Muscle layer of colon (tissue), 2 donors: ENCODE data around the gene SELPLG.

ENCODE experiments used
- H3K27ac ChIP-seq: one replicate; pipeline ENCODE4 v1.7.0; 2013; ENCODE audit warnings: low read depth, mild to moderate bottlenecking, low read length, moderate library complexity
- H3K27me3 ChIP-seq, 2 donors: one replicate each; pipeline ENCODE4 v1.7.0; 2013; ENCODE audit warnings: low read length in 2 of 2, mild to moderate bottlenecking in 2 of 2; ENCODE audit not compliant: insufficient read depth in 2 of 2, control insufficient read depth in 1 of 2
- H3K36me3 ChIP-seq: one replicate; pipeline ENCODE4 v1.7.0; 2013; ENCODE audit warnings: mild to moderate bottlenecking, low read length; ENCODE audit not compliant: insufficient read depth
- H3K4me1 ChIP-seq: one replicate; pipeline ENCODE4 v1.7.0; 2013; ENCODE audit warnings: mild to moderate bottlenecking, low read length; ENCODE audit not compliant: insufficient read depth
- H3K4me3 ChIP-seq, 2 donors: one replicate each; pipeline ENCODE4 v1.7.0; 2013; ENCODE audit warnings: low read length in 2 of 2, low read depth in 1 of 2, mild to moderate bottlenecking in 1 of 2, moderate library complexity in 1 of 2
- H3K9ac ChIP-seq: one replicate; pipeline ENCODE4 v1.7.0; 2013; ENCODE audit warnings: low read length
- H3K9me3 ChIP-seq: one replicate; pipeline ENCODE4 v1.7.0; 2013; ENCODE audit warnings: mild to moderate bottlenecking, low read length
- donor health status: abdominal sarcoma.
- donor health status: Adenocarcinoma of cecum.

The SELPLG gene

DNA sequence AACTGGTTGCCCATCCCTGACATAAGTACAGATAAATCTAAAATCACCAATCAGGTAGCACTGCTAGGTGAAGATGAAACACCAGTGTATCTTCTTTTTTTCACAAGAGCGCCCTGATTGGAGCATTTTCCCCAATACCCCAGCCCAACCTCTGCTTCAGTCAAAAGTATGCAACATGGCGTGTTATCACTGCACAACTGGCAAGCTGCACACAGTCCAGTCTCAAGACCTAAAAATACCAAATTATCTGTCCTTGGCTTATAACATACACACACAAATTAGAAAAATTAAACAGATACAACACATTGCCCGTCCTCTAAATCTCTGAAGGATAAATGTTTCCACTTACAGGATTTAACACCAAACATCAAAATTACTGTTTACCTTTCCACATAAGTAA, 20.2 kb upstream of the SELPLG start:
- Histone ChIP-seq H3K27me3 (no peaks in the 10 kb centered on the region), H3K9me3 (no peaks in the 10 kb centered on the region), H3K36me3 (peaks cover 57% of the 10 kb centered on the region), H3K27ac (no peak overlapping the region), H3K4me1 (peaks cover 16% of the 10 kb centered on the region), H3K4me3 (no peak overlapping the region), H3K9ac (no peak overlapping the region)

GRCh38 chr12:108653082-108653516, 19.4 kb upstream of the SELPLG start:
- peaks cover 9% of the 10 kb centered on the region for H3K4me1 ChIP-seq
- H3K9ac ChIP-seq = no peak overlapping the region
- H3K36me3 ChIP-seq = peaks cover 58% of the 10 kb centered on the region

GRCh38 chr12:108650083-108650482, 16.4 kb upstream of the SELPLG start:
- Histone ChIP-seq H3K9ac (no peak overlapping the region), H3K27ac (no peak overlapping the region), H3K27me3 (no peaks in the 10 kb centered on the region), H3K4me1 (peaks cover 9% of the 10 kb centered on the region), H3K4me3 (no peak overlapping the region), H3K9me3 (no peaks in the 10 kb centered on the region), H3K36me3 (peaks cover 74% of the 10 kb centered on the region)

More at GRCh38 chr12:108653082-108653516, 19.4 kb upstream of the SELPLG start:
- Histone ChIP-seq H3K9me3 (no peaks in the 10 kb centered on the region), H3K27me3 (no peaks in the 10 kb centered on the region), H3K4me3 (no peak overlapping the region), H3K27ac (no peak overlapping the region)

DNA sequence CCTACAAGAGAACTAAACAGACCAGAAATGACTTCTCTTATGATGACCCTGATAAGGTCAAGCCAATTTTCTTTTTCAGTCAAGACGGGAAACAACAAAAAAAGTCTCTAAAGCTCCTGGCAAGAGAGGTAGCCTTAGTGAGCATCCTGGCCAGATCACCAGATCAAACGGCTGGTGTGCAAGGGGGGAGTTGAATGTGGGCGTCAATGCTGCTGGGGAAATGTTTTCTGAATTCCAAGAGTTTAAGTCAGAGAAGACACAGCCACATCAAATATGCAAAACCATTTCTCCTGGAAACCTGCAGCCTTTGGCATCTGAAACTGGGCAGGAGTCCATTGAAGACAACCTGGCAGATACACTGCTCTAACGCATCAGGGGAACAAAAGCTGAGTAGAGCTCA, 16.0 kb upstream of the SELPLG start:
- Histone ChIP-seq H3K4me3 (no peak overlapping the region), H3K9ac (no peak overlapping the region), H3K9me3 (no peaks in the 10 kb centered on the region), H3K4me1 (peaks cover 9% of the 10 kb centered on the region), H3K36me3 (peaks cover 78% of the 10 kb centered on the region), H3K27ac (peak overlapping the region; percentile 0), H3K27me3 (no peaks in the 10 kb centered on the region)

- Histone ChIP-seq H3K36me3 (peaks cover 83% of the 10 kb centered on the region), H3K27me3 (no peaks in the 10 kb centered on the region), H3K4me1 (peaks cover 13% of the 10 kb centered on the region), H3K9me3 (no peaks in the 10 kb centered on the region), H3K27ac (peak overlapping the region; percentile 0), H3K4me3 (no peak overlapping the region), H3K9ac (no peak overlapping the region)
These were observed 15.4 kb upstream of the SELPLG start for GRCh38 chr12:108649126-108649525.

DNA sequence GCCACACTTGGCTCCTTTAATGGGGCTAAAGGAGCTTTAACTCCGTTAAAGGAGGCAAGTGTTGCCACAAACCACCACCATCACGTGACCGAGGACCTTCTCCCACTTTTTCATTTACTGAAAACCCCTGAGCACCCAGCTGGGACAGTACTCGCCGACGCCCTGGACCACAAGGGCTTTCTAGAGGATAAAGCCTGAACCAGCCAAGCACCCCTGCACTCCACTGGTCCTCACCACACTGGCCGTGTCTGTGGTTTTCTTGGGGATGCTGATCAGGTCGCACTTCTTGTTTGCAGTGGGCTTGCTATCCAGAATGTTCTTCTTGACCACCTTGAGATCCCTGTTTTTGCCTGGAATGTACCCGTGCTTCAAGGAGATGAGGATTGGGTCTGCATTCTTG, 14.7 kb upstream of the SELPLG start:
- peaks cover 19% of the 10 kb centered on the region for H3K4me1 ChIP-seq
- H3K36me3 ChIP-seq = peaks cover 75% of the 10 kb centered on the region
- no peak overlapping the region for H3K4me3 ChIP-seq
- H3K9ac ChIP-seq = no peak overlapping the region
- H3K27ac ChIP-seq = no peak overlapping the region
- no peaks in the 10 kb centered on the region for H3K9me3 ChIP-seq
- no peaks in the 10 kb centered on the region for H3K27me3 ChIP-seq

DNA sequence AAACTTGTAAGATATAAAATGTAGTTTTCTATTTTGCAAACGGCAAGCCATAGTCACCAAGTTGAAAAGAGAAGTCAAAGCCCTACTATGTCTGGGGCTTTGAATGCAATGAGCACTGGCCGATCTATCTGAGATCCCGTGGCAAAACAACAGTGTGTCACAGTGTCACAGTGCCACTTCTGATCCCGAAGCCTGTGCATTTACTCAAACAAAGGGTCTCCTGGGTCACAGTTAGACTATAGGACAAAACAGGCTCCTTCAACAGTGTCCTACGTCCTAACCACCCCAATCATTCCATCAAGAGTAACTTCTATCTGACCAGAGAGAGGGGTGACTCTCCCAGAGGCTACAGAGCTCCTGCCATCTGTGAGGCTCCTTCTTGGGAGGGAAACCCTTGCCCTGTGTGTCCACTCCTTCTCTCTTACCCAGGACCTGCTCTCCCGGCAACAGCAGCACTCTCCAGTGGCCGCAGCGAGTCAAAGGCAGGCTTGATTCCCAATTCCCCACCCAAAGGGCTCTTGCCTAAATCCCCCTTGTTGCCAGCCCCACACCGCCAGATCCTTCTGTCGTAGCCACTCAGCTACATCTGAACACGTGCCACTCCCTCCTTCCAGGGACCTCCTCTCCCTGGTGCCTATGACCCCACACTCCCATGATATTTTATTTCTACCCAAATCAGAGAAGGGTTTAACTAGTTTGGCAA, 14.0 kb upstream of the SELPLG start:
- H3K4me3 ChIP-seq = no peak overlapping the region
- no peak overlapping the region for H3K27ac ChIP-seq
- no peaks in the 10 kb centered on the region for H3K9me3 ChIP-seq
- H3K9ac ChIP-seq = no peak overlapping the region
- peaks cover 19% of the 10 kb centered on the region for H3K4me1 ChIP-seq
- peaks cover 71% of the 10 kb centered on the region for H3K36me3 ChIP-seq
- no peaks in the 10 kb centered on the region for H3K27me3 ChIP-seq

GRCh38 chr12:108646600-108647579, 13.2 kb upstream of the SELPLG start:
- Histone ChIP-seq H3K9ac (no peak overlapping the region), H3K9me3 (no peaks in the 10 kb centered on the region), H3K4me3 (no peak overlapping the region), H3K36me3 (peaks cover 63% of the 10 kb centered on the region), H3K4me1 (peaks cover 25% of the 10 kb centered on the region), H3K27me3 (no peaks in the 10 kb centered on the region), H3K27ac (no peak overlapping the region)

DNA sequence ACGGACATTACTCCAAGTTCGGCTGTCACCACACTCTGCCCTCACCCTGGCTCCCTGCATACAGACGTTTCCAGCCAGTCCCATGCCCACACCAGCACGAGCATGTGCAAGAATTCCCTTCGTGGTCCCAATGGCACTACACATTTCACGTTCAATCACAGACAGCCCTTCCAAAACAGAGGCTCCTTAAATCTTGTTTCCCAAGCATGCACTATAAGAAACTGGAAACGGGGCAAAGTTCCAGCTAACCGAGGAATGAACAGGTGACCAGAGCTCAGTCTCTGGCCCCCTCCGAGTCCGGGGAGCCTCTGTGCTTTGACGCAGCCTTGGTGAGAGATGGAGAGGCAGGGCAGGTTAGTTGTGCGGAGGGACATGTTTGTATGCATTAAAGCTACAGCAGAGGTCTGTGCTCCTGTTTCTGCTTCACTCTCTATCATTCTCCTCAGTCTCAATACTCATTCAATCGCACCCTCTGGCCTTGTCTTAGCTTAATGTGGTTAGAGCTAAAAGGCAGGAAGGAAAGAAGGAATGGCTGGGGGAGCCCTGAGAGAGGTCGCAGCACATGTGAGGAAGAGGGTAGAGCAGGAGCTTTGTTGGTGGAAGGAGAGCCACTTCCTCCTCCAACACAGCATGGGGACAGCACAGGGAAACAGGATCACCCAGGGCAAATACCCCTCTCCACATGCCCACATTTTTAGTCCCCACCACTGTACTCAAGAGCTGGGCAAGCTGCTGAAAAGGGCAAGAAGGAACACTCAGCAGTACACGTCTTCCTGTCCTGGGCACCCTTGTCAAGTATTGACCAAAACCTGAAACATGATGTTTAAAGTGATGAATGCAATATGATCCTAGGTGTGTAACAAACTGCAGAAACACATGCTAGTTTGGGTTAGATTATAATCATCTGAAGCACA, 12.2 kb upstream of the SELPLG start:
- H3K9me3 ChIP-seq = no peaks in the 10 kb centered on the region
- no peak overlapping the region for H3K9ac ChIP-seq
- H3K27ac ChIP-seq = no peak overlapping the region
- H3K4me3 ChIP-seq = no peak overlapping the region
- H3K36me3 ChIP-seq = peaks cover 56% of the 10 kb centered on the region
- no peaks in the 10 kb centered on the region for H3K27me3 ChIP-seq
- H3K4me1 ChIP-seq = peaks cover 34% of the 10 kb centered on the region

DNA sequence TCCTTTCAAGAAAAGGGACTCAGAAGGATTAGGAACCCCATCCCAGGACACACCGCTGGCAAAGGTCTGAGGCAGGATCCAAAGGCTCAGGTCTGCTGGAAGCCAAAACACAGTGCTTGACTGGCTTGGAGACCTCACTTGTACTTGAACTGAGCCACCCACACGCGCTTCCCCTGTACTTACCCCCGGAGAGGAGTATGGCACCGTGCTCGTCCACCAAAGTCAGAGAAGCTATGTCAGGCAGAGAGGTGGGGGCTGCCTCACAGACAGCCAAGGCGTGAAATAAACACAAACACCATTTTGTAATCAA, 11.1 kb upstream of the SELPLG start:
- Histone ChIP-seq H3K4me3 (no peak overlapping the region), H3K27ac (peak overlapping the region; percentile 30), H3K36me3 (peaks cover 49% of the 10 kb centered on the region), H3K4me1 (peaks cover 34% of the 10 kb centered on the region), H3K9me3 (no peaks in the 10 kb centered on the region), H3K9ac (no peak overlapping the region), H3K27me3 (no peaks in the 10 kb centered on the region)
